IPS-11a (cell line): ENCODE measurements around the gene CD164L2.
"Not testable (repeated sequence)": the region's sequence is repeated elsewhere in the genome, so short reads cannot be mapped to it uniquely, and the experiment has no call there.

ENCODE experiments used
- H3K4me3 ChIP-seq: one replicate; pipeline ENCODE4 v1.5.1; 2013; ENCODE audit warnings: low read depth, low read length, control low read depth

CD164L2 gene

GRCh38 chr1:27405598-27406361 lies 22.6 kb upstream of the CD164L2 start:
- H3K4me3 ChIP-seq, result not testable (repeated sequence)

DNA sequence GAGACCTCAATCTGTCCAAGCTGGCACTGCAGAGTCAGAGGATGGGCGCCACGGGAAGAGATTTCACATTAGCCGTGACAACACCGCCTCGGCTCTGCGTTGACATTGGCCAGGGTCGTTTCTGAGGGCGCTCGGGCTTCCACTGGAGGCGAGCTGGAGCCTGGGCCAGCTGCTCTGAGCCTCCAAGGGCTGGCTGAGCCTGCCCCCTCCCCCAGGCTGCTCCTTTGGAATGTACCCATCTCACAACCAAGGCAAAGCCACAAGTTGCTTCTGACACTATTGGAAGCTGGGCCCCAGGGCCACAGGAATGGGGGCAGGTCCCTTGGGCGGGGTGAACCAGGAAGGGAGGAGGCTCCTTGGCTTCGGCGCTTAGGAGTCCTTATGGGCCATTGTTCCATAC lies 21.9 kb upstream of the CD164L2 start:
- H3K4me3 ChIP-seq, result no peak overlapping the region

- no peak overlapping the region for H3K4me3 ChIP-seq
These were observed 20.8 kb upstream of the CD164L2 start for GRCh38 chr1:27403931-27404330.

DNA sequence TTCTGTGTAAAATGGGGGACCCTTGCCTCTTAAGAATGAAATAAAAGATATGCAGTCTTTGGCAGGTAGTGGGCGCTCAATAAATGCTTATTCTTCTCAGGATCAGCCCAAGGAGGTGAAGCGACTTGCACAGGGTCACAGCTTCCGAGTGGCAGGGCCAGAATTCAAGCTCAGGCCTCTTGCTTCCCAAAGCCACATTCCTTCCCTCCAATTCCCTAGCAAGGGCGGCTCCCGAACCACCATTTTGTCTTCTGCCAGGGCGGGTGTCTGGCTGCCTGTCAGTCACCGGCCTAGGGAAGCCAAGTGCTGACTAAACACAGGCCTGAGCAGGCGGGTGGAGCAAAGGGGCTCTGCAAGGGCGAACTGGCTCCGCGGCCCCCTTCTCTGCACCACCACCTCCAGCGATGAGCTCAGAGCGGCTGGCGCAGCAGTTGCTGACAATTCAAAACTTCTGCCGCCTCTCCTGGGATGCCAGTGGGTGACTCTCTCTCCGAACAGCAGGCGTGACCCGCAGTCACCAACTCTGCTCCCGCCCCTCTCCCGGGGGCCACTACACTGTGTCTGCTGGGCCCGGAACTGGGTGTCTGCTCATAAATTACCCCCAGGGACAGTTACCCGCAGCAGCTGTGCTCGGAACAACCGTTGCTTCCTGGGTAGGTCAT lies 20.1 kb upstream of the CD164L2 start:
- H3K4me3 ChIP-seq, result no peak overlapping the region

DNA sequence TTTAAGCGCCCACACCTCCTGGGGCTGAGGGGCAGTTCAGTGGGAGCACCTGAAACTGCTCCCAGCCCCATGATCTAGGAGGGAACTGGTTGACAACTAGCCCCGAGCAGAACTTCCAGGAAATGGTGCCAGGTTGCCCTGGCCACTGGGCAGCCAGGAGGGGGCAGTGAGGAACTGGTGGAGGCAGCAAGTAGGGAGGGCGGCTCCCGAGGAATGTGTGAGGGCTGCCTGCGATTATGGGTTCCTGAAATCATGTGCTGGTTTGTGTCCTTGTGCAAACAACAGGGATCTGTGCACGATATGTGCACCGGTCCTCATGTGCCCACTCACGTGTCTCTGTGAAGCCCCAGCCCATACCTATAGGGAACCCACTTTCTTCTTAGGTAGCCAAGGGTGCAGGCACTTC lies 19.2 kb upstream of the CD164L2 start:
- H3K4me3 ChIP-seq, result no peak overlapping the region

GRCh38 chr1:27400963-27401341 lies 17.8 kb upstream of the CD164L2 start:
- H3K4me3 ChIP-seq, result no peak overlapping the region

DNA sequence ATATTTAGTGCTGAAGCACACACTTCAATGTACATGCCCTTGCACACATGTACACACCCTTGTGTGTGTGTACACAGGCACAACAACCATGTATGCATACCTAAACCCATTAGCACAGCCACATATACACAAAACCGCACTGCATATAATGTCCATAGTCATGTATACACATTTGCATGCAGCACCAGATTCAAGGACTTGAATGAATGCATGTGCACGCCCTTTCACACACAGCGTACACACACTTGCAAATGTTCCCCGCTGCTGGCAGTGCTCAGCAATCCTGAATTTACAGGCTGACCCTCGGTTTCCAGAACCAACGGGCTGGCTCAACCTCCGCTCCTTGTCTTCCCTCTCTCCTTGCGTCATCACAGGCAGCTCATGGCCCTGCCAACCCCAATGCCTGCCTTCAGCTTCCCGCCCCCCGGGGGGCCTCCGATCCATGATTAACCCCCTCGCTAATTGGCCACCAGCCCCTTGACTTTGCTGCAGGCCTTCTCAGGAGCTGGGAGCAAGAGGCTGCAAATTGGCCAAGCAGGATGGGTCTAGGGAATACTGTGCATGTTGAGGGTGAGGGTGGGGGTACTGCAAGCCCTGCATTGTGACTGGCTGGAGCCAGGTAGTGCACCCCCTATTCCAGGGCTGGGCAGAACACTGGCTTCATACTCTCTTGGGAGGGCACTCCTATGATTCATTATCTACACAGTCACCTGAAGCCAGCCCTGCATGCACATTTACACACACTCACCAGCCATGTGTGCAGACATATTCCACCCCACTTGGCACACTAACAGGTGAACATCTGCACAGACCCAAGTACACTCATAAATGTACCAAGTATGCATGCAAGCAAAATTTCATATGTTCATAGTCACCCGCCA lies 17.2 kb upstream of the CD164L2 start:
- H3K4me3 ChIP-seq, result no peak overlapping the region

- no peak overlapping the region for H3K4me3 ChIP-seq
These were observed 16.3 kb upstream of the CD164L2 start for GRCh38 chr1:27399251-27400025.

DNA sequence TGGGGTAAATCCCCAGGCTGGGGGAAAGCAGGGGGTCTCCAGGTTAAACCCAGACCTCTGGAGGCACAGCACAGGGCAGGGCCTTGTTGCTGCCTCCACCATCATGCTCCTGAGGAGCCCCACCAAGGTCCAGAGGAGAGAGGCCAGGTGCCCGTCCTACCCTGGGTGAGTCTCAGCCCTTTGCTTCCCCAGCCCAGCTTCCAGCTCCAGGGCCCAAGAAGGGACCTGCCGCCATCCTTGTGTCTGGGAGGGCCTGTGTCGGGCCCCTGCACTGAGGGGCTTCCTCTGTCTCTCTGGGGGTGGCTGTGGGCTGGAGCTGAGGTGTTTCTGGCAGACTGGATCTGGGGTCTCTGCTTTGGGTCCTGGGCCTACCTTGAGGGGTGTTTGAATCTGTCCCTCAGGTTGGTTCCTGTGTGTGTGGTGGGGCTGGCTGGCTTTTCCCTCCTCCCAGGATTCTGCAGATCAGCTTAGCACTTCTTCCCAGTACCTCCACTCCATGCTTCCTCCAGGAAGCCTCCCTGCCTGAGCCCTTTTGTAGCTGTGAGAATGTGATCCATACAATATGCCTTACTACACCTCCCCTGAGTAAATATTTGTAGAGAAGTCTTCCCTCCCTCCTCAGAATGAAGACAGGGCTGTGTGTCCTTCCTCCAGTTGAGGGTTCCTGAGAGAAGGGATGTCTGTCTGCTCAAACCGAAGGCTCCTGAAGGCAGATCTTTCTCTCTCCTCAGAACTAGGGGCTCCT lies 15.4 kb upstream of the CD164L2 start:
- no peak overlapping the region for H3K4me3 ChIP-seq

DNA sequence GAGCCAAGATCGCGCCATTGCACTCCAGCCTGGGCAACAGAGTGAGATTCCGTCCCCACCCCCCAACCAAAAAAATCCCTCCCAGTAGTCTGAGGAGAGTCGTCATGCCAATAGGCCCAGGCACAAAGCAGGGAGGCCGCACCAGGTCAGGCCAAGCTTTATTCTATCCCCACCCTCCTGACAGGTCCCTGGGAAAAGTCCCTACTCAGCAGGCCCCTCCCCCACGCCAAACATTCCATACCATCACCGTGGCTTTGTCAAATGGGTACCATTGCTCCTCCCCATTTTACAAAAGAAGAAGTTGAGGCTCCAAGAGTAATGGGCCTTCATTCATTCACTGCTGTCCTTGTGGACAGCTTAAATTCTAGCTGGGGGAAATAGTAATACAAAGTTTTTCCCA lies 14.6 kb upstream of the CD164L2 start:
- no peak overlapping the region for H3K4me3 ChIP-seq

- no peak overlapping the region for H3K4me3 ChIP-seq
These were observed 14.0 kb upstream of the CD164L2 start for GRCh38 chr1:27397110-27397509.

GRCh38 chr1:27395441-27396195 lies 12.5 kb upstream of the CD164L2 start:
- H3K4me3 ChIP-seq, result no peak overlapping the region

GRCh38 chr1:27394925-27395324 lies 11.8 kb upstream of the CD164L2 start:
- H3K4me3 ChIP-seq, result no peak overlapping the region

- H3K4me3 ChIP-seq, result no peak overlapping the region
These were observed 11.1 kb upstream of the CD164L2 start for GRCh38 chr1:27394282-27394658.

- H3K4me3 ChIP-seq, result no peak overlapping the region
These were observed 10.6 kb upstream of the CD164L2 start for GRCh38 chr1:27393641-27394281.

GRCh38 chr1:27392778-27393635 lies 9.9 kb upstream of the CD164L2 start:
- H3K4me3 ChIP-seq, result peak overlapping the region; percentile 76

DNA sequence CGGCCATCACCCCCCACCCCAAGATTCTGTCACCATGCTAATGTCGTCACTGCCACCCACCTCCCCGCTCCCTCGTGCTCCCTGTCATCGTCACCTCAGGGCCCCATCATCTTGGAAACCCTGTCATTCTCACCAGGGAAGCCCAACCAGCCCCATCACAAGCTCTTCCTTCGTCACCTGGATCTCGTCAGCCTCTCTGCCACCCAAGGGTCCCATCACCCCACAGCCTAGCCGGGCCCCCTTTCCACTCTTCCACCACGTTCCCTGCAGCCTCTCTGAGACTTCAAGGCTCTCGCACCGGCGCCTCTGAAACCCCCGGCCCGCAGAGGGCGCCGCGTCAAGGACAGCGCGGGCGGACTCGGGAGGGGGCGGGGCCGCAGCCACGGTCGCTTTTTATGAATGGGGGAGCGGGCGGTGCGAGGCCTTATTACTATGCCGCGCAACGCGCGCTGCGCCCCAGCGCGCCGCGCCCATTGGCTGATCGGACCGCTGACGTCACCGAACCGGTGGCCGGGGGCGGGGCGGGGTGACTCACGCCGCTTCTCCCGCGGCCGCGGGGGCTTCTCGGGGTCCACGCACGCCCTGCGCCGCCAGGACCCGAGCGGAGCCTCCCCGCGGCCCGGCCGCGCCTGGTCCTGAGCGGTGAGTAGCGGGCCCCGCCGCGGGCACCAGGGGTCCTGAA lies 9.1 kb upstream of the CD164L2 start, which contains the start of gene GPR3:
Gene GPR3, plus strand, starts transcription at position 527 of the 682 bp plus-strand sequence. CDS start 1,177 bp downstream, outside the sequence.
- peak within 1 kb of the TSS; percentile 76 for H3K4me3 ChIP-seq
